Measurements from ENCODE around the gene GBP3.
"Not testable (repeated sequence)": the region's sequence is repeated elsewhere in the genome, so short reads cannot be mapped to it uniquely, and the experiment has no call there.

The GBP3 gene

GRCh38 chr1:89041119-89041641 is 18.5 kb upstream of the GBP3 start:
- DNase-seq (ENCODE audit: low read depth in 2 of 2), result no peak

GRCh38 chr1:89040315-89040626 is 17.6 kb upstream of the GBP3 start:
- no peak for DNase-seq (ENCODE audit: low read depth in 2 of 2)

- no peak for DNase-seq (ENCODE audit: low read depth in 2 of 2)
Observed at GRCh38 chr1:89037186-89037585, 14.5 kb upstream of the GBP3 start.

GRCh38 chr1:89035080-89035479 is 12.4 kb upstream of the GBP3 start:
- no peak for DNase-seq (ENCODE audit: low read depth in 2 of 2)

- not testable (repeated sequence) for DNase-seq (ENCODE audit: low read depth in 2 of 2)
Observed at GRCh38 chr1:89034004-89034403, 11.3 kb upstream of the GBP3 start.

GRCh38 chr1:89029051-89029450 is 6.4 kb upstream of the GBP3 start:
- DNase-seq (ENCODE audit: low read depth in 2 of 2), result not testable (repeated sequence)

- DNase-seq (ENCODE audit: low read depth in 2 of 2), result no peak
Observed at GRCh38 chr1:89025928-89026327, 3.3 kb upstream of the GBP3 start.

GRCh38 chr1:89023026-89023425 is 360 bp upstream of the GBP3 start:
- no peak for DNase-seq (ENCODE audit: low read depth in 2 of 2)

- not testable (repeated sequence) for DNase-seq (ENCODE audit: low read depth in 2 of 2)
Observed at GRCh38 chr1:89018318-89018717, 4.3 kb downstream of the GBP3 start.

GRCh38 chr1:89008511-89008910 is 14.2 kb downstream of the GBP3 start:
- no peak for DNase-seq (ENCODE audit: low read depth in 2 of 2)

- no peak for DNase-seq (ENCODE audit: low read depth in 2 of 2)
Observed at GRCh38 chr1:89005286-89006151, 17.1 kb downstream of the GBP3 start.

GRCh38 chr1:89002176-89002575 is 20.5 kb downstream of the GBP3 start:
- not testable (repeated sequence) for DNase-seq (ENCODE audit: low read depth in 2 of 2)

GRCh38 chr1:89001510-89001909 is 21.2 kb downstream of the GBP3 start:
- DNase-seq (ENCODE audit: low read depth in 2 of 2), result no peak

- no peak for DNase-seq (ENCODE audit: low read depth in 2 of 2)
Observed at GRCh38 chr1:88998716-88999115, 23.9 kb downstream of the GBP3 start.

GRCh38 chr1:88990426-88990825 is 32.2 kb downstream of the GBP3 start:
- no peak for DNase-seq (ENCODE audit: low read depth in 2 of 2)

GRCh38 chr1:88985692-88986091 is 37.0 kb downstream of the GBP3 start:
- DNase-seq (ENCODE audit: low read depth in 2 of 2), result no peak

- no peak for DNase-seq (ENCODE audit: low read depth in 2 of 2)
Observed at GRCh38 chr1:88985032-88985431, 37.6 kb downstream of the GBP3 start.

GRCh38 chr1:88984569-88984968 is 38.1 kb downstream of the GBP3 start:
- no peak for DNase-seq (ENCODE audit: low read depth in 2 of 2)

- no peak for DNase-seq (ENCODE audit: low read depth in 2 of 2)
Observed at GRCh38 chr1:88983791-88984559, 38.7 kb downstream of the GBP3 start.

GRCh38 chr1:88982055-88982454 is 40.6 kb downstream of the GBP3 start:
- DNase-seq (ENCODE audit: low read depth in 2 of 2), result no peak

GRCh38 chr1:88981506-88981905 is 41.2 kb downstream of the GBP3 start:
- DNase-seq (ENCODE audit: low read depth in 2 of 2), result not testable (repeated sequence)

- no peak for DNase-seq (ENCODE audit: low read depth in 2 of 2)
Observed at GRCh38 chr1:88980870-88981269, 41.8 kb downstream of the GBP3 start.

- no peak for DNase-seq (ENCODE audit: low read depth in 2 of 2)
Observed at GRCh38 chr1:88979749-88980116, 42.9 kb downstream of the GBP3 start.

All from activated CD8-positive, alpha-beta memory T cell treated with anti-CD3 and anti-CD28 coated beads for 4 hours (primary cell).